ENCODE data around the gene RELCH.

The RELCH gene

GRCh38 chr18:62284637-62285036 lies 97.6 kb downstream of the RELCH start:
- TF ChIP-seq, protein P1, sequence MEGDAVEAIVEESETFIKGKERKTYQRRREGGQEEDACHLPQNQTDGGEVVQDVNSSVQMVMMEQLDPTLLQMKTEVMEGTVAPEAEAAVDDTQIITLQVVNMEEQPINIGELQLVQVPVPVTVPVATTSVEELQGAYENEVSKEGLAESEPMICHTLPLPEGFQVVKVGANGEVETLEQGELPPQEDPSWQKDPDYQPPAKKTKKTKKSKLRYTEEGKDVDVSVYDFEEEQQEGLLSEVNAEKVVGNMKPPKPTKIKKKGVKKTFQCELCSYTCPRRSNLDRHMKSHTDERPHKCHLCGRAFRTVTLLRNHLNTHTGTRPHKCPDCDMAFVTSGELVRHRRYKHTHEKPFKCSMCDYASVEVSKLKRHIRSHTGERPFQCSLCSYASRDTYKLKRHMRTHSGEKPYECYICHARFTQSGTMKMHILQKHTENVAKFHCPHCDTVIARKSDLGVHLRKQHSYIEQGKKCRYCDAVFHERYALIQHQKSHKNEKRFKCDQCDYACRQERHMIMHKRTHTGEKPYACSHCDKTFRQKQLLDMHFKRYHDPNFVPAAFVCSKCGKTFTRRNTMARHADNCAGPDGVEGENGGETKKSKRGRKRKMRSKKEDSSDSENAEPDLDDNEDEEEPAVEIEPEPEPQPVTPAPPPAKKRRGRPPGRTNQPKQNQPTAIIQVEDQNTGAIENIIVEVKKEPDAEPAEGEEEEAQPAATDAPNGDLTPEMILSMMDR (conservative IDR thresholded peaks at IDR 0.05; ENCODE audit: low read depth, low read length), result no peak
- DNase-seq (ENCODE audit: low read depth), result no peak
- no peak overlapping the region for H3K4me3 ChIP-seq (ENCODE audit: low read length)

DNA sequence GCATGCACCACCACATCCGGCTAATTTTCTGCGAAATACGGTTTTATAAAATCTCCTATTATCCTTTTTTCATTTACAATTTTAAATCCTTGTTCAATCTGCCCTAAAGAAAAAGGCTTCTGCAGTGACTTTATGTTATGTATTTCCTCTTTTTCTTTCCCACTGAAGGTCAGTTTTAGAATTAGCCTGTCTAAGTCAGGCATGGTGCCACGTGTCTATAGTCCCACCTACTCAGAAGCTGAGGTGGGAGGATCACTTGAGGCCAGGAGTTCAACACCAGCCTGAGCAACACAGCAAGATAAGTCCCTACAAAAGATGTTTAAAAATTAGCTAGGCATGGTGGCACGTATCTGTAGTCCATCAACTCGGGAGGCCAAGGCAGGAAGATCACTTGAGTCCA lies 98.2 kb downstream of the RELCH start:
- no peak for DNase-seq (ENCODE audit: low read depth)
- no peak overlapping the region for H3K4me3 ChIP-seq (ENCODE audit: low read length)
- TF ChIP-seq, protein P1 (conservative IDR thresholded peaks at IDR 0.05; ENCODE audit: low read depth, low read length), result no peak

DNA sequence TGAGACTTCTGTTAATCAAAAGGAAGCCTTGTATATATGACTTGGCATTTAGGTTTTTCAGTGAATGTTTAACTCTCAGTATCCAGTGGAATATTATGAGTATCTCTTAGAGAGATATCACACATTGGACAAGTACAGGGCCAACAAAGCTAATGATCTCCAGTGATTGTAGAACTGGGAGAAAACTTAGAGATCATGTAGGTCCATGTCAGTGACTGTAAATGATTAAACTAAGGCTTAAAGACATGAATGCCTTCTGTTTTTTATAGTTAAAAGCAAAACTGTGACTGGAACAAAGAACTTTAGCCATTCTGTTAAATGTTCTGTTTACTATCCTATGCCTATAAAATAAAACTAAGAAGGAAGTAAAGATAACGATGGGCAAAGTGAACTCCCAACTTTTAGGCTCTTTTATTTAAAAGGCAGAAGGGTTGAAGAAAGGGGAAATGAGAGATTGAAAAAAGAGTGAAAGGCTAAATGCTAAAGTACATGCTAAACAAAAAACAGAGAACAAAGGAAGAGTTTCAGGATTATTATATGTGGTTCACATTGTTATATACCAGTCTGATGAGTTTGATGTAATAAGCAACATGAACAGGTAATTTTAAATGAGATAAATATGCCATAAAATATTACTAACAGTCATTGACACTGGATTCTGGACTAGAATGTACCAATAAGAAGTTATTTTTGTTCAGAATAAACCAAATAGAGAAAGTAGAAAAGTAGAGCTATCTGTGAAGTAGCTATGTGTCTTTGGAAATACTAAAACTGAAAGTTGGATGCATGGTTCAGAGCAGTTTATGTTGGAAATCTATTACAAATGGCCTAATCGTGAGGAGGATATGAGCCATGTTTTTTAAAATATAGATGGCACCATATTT lies 101.0 kb downstream of the RELCH start:
- DNase-seq (ENCODE audit: low read depth), result no peak
- no peak overlapping the region for H3K4me3 ChIP-seq (ENCODE audit: low read length)
- TF ChIP-seq, protein P1 (conservative IDR thresholded peaks at IDR 0.05; ENCODE audit: low read depth, low read length), result no peak

DNA sequence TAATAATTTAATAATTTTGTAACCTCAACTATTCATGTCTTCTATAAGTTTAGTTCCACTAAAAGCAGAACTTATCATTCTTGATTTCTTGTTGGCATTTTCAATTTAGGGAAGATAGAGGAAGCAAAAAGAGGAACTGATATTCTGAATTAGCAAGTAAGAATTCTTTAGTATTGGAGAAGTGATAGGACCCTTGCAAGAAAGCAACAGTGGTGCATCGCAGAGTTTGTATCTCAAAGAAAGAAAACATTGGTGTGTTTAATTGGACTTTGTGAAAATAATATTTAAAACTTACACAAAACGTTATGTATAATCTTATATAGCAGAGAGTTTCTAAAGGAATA lies 101.6 kb downstream of the RELCH start:
- no peak for DNase-seq (ENCODE audit: low read depth)
- TF ChIP-seq, protein P1 (conservative IDR thresholded peaks at IDR 0.05; ENCODE audit: low read depth, low read length), result no peak
- no peak overlapping the region for H3K4me3 ChIP-seq (ENCODE audit: low read length)

- DNase-seq (ENCODE audit: low read depth), result no peak
- no peak overlapping the region for H3K4me3 ChIP-seq (ENCODE audit: low read length)
- TF ChIP-seq, protein P1 (conservative IDR thresholded peaks at IDR 0.05; ENCODE audit: low read depth, low read length), result no peak
Observed at GRCh38 chr18:62289047-62289446, 102.0 kb downstream of the RELCH start.

- TF ChIP-seq, protein P1 (conservative IDR thresholded peaks at IDR 0.05; ENCODE audit: low read depth, low read length), result no peak
- no peak overlapping the region for H3K4me3 ChIP-seq (ENCODE audit: low read length)
- no peak for DNase-seq (ENCODE audit: low read depth)
Observed at GRCh38 chr18:62294073-62294472, 107.0 kb downstream of the RELCH start.

DNA sequence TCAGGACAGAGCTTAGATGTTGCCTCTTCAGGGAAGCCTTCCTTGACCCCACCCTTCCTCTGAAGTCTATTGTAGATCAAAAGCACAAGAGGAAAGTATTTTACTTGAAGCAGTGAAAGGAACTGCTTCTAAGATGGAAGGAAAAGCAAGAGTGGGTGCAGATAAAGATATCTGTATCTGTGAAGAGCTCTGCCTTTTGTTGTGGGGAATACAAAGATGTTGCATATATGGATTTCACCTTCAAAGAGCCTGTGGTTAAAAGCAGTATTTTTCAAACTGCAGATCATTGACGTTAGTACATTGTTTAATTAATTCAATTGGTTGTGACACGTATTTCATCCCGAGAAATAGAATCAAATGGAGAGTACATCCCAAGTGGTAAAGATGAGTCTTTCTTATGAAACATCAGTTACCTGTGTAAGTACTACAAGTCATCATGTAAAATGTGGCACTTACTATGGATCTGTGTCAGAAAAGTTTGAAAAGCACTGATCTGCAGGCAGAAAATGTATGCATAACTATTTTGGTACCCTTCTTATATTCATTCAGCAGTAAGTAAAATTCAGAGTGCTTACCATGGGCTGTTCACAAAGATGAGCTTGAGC lies 113.4 kb downstream of the RELCH start:
- TF ChIP-seq, protein P1 (conservative IDR thresholded peaks at IDR 0.05; ENCODE audit: low read depth, low read length), result no peak
- no peak for DNase-seq (ENCODE audit: low read depth)
- H3K4me3 ChIP-seq (ENCODE audit: low read length), result no peak overlapping the region
